Stimulated activated CD8-positive, alpha-beta memory T cell treated with anti-CD3 and anti-CD28 coated beads, Interleukin-12 subunit alpha, Interleukin-12 subunit beta, amount 100 ng/mL, for 1 hour (primary cell): Measurements from ENCODE around the gene ZNF831.

Experiments
- DNase-seq: peaks from one replicate; pipeline ENCODE4 v3.0.0-alpha.2; 2020; ENCODE audit warnings: low read depth

Gene ZNF831

GRCh38 chr20:59214606-59215547 is 51.3 kb downstream of the ZNF831 start:
- no peak for DNase-seq

GRCh38 chr20:59217173-59217572 is 53.6 kb downstream of the ZNF831 start:
- no peak for DNase-seq

DNA sequence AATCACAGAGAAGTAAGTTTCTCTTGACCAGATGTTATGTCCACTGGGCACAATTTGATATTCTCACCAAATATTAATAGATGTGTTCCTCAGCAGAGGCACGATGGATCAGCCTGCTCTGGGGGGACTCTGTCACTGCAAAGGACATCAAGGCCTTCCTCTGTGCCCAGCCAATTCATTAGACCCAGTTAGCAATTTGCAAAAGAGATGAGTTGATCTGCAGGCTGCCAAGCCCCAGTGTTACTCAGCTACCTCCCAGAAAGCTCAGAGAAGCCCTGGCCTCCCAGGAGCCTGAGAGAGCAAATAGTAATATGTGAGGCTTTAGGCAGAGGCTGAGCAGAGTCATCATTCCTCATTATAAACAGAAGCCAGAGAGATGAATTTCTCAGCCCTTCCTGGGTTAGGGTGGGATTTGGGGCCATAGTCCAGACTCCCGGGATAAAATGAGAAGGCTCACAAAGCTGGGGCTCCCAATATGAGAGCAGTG is 54.2 kb downstream of the ZNF831 start:
- DNase-seq = no peak

- DNase-seq = no peak
Measured at GRCh38 chr20:59219211-59219610, 55.6 kb downstream of the ZNF831 start.

GRCh38 chr20:59220161-59220560 is 56.5 kb downstream of the ZNF831 start:
- no peak for DNase-seq

DNA sequence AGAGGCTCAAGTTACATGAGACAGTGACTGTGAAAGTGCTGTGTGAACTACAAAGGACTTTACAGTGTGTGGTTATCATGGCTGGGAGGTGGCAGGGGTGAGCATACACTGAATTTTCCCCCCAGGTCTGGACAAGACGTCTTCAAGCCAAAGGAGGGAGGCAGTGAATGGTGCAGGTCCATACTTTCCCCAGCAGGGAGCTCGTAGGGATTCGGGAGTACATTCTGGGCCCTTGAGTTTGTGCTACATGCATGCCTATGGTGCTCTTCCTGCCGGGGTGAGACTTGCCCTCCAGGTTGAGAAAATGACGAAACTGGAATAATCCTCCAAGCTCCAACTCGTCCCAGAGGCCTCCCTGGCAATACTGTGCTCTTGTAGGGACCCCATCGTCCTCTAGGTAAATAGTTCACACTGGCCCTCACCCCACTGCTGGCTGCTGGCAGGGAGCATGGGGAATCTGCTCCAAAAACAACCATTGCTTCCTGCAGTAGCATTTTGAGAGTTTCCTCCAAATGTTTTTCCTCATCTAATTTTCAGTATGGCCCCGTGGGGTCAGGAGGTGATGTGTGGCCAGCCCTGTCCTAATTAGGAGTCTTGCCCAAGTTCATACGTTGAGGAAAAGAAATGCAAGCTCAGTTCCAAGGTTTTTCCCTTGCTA is 57.6 kb downstream of the ZNF831 start:
- no peak for DNase-seq

GRCh38 chr20:59221707-59222252 is 58.2 kb downstream of the ZNF831 start:
- DNase-seq = no peak

DNA sequence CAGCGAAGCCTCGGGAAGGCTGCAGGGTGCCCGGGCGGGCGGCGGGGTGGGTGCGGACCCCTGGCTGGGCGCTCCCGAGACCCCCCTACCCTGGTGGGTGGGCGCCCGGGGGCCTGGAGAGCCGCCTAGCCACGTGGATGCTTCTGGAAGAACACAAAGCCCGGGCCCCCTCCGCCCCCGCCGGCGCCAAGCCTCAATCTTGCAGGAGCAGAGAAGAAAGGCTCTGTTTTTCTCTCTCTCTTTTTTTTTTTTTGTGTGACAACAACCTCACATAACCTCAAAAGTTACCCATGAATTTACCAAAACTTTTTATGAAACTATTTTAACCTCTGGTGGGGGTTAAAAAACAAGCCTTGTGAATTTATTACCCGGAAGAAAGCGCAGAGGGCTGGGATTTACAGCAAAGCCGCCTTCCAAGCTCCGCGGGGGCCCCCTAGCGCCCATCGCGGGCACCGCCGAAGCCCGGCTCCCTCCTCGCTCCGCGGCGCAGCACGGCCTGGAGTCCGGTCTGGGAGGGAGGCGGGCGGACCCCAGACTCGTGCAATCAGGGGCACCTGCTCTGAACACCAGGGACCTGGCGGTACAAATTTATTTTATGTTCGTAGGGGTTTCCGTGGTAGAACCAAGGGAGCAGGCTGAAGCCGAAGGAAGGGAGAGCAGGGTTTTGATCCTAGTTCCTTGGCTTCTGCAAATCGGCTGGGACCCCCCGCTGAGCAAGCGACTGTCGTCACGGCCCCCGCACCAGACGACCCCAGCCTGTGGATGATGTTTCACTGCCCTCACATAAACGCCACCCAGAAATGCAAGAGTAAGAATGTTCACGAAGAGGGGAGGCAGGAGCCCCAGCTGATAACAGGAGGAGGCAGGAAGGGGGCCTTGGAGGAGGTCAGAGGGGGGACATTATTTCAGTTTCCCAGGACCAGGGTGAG is 58.9 kb downstream of the ZNF831 start:
- peak; percentile 69 for DNase-seq

- no peak for DNase-seq
Measured at GRCh38 chr20:59223182-59223601, 59.6 kb downstream of the ZNF831 start.

DNA sequence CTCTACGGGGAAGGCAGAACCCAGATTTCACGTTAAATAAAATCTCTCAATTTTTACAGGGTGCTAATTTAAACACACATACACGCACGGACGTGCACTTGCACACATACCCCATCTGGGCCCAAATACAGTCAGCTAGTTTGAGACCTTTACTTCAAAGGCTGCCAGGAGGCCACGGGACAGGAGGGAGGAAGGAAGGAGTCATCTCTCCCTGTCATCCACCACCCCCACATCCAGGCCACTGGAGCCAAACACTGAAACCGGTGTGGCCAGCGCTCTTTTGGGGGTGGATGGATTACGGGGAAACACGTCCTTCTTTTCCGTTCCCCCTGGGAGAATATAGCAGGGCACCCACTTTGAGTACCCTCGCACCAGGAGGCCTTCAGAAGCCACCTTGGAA is 60.1 kb downstream of the ZNF831 start:
- DNase-seq = no peak

DNA sequence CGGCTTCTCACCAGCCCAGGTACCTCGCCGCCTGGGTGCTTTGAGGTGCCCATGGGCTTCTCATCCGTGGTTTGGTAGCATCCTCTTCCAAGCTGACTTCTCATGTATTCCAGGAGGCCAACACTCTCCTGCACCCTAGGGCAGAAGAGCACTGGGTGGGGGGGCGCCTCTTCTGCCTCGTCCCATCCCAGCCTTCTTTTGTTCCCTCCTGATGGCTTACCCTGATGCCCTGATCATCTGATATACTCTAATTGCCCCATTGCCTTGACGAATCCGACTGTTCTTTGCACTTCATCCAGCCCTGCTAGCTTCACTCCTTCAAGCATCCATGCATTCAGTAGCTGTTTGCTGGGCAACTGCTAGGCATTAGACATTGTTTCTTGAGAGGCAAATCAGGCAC is 60.6 kb downstream of the ZNF831 start:
- no peak for DNase-seq

DNA sequence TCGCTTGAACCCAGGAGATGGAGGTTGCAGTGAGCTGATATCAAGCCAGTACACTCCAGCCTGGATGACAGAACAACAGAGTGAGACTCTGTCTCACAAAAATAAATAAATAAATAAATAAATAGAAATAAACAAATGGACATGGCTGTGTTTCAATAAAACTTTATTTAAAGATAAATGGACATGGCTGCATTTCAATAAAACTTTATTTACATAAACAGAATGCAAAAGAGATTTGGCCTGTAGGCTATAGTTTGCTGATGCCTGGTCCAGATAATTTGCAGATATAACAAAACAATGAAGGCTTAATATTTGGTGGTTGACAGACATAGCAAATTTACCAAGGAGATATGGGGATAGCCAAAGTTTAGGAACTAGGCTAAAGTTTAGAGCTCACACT is 66.8 kb downstream of the ZNF831 start:
- DNase-seq = no peak

DNA sequence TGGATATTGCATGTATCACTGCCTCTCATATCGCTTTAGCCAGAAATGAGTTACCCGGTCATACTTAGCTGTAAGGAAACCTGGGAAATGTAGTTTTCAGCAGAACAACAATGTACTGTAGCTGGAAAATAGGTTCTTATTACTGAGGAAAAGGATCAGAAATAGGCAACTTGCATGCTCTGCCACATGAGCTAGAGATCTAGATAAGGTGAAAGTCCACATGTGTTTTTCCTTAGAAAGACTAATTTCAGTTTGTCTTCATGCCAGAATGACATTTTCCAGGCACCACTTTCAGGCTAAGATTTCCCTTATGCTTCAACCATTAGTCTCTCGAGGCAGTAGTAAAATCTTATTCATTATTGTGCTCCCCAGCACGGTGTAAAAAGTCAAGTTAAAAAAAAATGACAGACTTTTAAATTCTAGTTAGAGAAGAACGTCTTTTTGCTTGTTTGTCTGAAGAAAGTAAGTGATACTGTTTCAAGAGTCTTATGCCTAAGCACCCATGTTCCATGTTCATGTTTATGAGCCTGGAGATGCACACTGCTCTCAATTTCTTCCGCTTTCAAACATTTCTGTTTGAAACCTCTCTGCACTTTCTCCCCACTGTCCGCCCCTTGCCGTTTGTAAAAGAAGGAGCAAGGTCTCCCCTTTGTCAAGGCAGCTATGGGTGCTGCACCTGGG is 67.6 kb downstream of the ZNF831 start:
- no peak for DNase-seq

DNA sequence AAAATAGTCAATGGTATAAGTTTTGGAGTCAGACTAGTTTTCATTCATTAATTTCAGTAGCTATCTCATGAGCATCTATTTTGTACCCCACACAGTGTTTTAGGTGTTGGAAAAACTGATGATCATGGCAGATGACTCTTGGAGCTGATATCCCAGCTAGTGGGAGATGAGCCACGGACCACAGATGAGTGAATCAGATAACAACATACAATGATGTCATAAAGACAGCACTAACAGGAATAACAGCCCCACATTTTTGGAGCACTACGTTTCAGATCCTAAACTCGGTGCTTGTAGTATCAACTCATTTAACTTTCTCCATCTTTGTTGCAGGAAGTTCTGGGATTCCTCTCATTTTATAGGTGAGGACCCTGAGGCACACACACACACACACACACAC is 69.0 kb downstream of the ZNF831 start:
- no peak for DNase-seq

- DNase-seq = no peak
Measured at GRCh38 chr20:59235226-59235625, 71.6 kb downstream of the ZNF831 start.

DNA sequence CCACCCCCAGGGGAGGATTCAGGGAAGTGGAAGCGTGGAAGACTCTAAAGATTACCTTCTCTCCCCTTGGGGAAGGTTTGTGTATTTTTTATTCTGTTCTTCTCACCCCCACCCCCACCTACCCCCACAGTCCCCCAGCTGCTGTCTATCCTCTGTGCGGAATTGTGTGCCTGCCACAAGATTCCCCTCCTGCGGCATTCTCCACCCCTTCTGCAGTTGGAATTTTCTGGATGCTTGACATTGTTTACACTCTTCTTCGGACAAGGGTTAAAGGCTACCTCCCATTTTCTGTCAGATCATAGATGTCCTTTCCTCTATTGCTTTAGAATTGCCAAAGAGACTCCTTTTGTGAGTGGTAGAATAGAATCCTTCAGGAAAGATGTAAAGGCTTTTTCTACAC is 76.4 kb downstream of the ZNF831 start:
- DNase-seq = no peak

GRCh38 chr20:59242714-59243626 is 79.3 kb downstream of the ZNF831 start:
- DNase-seq = no peak

DNA sequence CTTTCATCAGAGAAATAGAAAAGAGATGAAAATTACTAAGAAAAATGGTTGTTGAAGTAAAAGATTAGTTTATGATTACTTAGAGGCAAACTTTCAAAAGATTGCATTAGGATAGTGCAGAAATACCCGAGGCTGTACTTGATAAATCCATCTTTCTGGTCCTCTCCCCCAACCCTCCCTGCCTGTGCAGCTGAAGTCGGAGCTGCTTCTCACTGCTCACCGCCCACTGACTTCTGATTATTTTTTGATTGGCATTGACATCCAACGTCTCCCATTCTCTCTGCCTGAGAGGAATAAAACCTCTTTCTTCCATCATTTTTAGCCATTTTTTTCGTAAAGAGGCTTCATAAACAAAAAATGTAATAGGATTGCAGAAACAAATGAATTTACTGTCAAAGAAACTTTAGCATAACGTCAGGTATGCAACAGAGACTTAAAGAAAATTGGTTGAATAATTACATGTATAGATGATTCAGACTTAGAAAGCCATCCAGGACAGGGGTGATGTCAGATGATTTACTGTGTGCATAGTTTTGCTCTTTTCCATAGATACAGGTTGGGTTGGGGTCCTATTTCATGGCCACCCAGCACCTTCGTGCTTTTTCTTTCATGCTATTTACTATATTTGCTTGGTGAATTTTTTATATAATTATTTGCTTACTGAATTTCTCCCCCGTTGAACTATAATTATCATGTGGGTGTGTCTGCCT is 83.2 kb downstream of the ZNF831 start:
- no peak for DNase-seq
